ENCODE data around the gene HOXA13. TPM values are rescaled to one million over a fixed set of nuclear protein-coding genes. Genes with fewer than 3 reads are reported as not detected.
A peak's percentile ranks its signal among the peaks of the same experiment; 100 is the strongest.

HOXA13 gene
- total RNA-seq, 2 donors from 2014 or later = not detected

DNA sequence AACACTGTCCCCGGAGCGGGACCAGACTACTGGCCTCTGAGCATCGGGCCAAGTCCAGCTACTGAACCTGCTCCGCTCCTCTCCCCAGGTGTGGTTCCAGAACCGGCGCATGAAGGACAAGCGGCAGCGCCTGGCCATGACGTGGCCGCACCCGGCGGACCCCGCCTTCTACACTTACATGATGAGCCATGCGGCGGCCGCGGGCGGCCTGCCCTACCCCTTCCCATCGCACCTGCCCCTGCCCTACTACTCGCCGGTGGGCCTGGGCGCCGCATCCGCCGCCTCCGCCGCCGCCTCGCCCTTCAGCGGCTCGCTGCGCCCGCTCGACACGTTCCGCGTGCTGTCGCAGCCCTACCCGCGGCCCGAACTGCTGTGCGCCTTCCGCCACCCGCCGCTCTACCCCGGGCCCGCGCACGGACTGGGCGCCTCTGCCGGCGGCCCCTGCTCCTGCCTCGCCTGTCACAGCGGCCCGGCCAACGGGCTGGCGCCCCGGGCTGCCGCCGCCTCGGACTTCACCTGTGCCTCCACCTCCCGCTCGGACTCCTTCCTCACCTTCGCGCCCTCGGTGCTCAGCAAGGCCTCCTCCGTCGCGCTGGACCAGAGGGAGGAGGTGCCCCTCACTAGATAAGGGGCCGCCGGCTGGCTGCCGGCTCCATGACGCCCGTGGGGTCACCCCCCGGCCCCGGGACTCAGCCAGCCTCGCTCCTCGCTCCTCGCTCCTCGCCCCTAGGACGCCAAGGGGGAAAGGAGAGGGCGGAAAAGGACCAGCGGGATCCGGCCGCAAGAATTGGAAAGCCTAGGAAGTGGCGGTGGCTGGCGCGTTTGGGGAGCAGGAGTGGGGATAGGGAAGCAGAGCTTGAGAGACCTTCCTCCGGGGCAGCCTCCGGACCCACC is 46.2 kb upstream of the HOXA13 start:
- Histone ChIP-seq H3K27me3 (peaks cover 69 to 89% of the 10 kb centered on the region in 2 donors), H3K36me3 (no peaks in the 10 kb centered on the region), H3K4me1 (peaks cover 0 to 40% of the 10 kb centered on the region in 2 donors), H3K9me3 (no peaks in the 10 kb centered on the region), H3K27ac (no peak overlapping the region), H3K4me3 (peak overlapping the region in 1 of 2 donors; percentile 29)
- no peak for DNase-seq (ENCODE audit: low spot score)
- TF ChIP-seq, protein P1, sequence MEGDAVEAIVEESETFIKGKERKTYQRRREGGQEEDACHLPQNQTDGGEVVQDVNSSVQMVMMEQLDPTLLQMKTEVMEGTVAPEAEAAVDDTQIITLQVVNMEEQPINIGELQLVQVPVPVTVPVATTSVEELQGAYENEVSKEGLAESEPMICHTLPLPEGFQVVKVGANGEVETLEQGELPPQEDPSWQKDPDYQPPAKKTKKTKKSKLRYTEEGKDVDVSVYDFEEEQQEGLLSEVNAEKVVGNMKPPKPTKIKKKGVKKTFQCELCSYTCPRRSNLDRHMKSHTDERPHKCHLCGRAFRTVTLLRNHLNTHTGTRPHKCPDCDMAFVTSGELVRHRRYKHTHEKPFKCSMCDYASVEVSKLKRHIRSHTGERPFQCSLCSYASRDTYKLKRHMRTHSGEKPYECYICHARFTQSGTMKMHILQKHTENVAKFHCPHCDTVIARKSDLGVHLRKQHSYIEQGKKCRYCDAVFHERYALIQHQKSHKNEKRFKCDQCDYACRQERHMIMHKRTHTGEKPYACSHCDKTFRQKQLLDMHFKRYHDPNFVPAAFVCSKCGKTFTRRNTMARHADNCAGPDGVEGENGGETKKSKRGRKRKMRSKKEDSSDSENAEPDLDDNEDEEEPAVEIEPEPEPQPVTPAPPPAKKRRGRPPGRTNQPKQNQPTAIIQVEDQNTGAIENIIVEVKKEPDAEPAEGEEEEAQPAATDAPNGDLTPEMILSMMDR (IDR thresholded peaks at IDR 0.05) = no peak

DNA sequence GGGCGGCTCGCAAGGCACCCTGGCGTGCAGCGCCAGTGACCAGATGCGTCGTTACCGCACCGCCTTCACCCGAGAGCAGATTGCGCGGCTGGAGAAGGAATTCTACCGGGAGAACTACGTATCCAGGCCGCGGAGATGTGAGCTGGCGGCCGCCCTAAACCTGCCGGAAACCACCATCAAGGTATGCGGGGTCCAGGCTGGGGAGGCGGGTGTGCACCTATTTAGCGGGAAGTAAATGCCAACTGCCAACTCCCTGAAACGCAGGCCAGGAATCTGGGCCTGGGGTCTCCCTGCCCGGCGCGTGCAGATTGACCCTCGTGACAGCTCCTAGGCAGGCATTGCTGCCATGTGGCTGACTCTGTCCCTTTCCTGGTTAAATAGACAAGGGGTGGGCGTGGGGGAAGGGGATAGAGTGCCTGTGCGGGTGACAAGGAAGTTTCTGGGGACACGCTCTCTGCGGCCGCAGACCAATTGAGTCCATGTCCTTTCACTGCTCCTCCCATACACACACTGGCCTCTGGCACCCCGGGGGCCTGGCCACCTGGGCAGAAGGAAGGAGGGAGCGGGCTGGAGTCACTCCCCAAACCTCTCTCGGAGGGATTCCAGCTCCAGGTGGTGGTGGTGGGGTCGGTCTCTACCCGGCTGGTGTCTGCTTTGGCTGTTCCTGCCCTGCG is 45.4 kb upstream of the HOXA13 start:
- Histone ChIP-seq H3K27me3 (peaks cover 67 to 89% of the 10 kb centered on the region in 2 donors), H3K4me1 (peaks cover 0 to 39% of the 10 kb centered on the region in 2 donors), H3K9me3 (no peaks in the 10 kb centered on the region), H3K27ac (no peak overlapping the region), H3K4me3 (peak overlapping the region in 1 of 2 donors; percentile 29), H3K36me3 (no peaks in the 10 kb centered on the region)
- TF ChIP-seq, protein P1 (IDR thresholded peaks at IDR 0.05) = no peak
- no peak for DNase-seq (ENCODE audit: low spot score)

DNA sequence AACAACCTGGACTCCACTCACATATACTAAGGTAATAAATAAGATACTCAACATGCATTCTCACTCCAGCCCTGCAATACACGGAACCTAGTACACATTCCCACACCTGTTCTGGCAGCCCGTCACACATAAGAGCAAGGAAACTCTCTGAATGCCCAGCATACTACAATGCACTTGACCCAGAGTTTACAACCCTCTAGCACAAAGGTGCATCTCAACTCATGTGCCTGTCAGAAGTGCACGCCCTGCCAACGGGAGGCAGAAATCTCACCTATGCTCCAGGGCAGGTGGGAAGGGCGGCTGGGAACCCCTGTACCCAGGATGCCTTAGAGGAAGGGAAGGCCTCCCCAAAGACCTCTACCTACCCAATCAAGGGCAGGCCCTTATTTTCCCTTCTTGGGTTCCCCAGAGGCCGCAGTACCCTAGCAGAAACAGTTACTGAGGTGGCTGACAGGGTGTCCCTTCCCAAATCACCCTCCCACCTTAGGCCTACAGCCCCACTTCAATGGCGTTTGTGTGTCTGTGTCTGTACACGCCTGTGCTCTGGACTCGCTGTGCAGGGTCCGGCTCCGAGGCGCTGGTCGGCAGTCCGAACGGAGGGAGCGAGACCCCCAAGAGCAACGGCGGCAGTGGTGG is 44.7 kb upstream of the HOXA13 start:
- no peak overlapping the region for H3K4me3 ChIP-seq
- no peaks in the 10 kb centered on the region for H3K9me3 ChIP-seq
- peaks cover 65 to 88% of the 10 kb centered on the region in 2 donors for H3K27me3 ChIP-seq
- no peaks in the 10 kb centered on the region for H3K36me3 ChIP-seq
- TF ChIP-seq, protein P1 (IDR thresholded peaks at IDR 0.05) = no peak
- H3K27ac ChIP-seq = no peak overlapping the region
- peaks cover 0 to 46% of the 10 kb centered on the region in 2 donors for H3K4me1 ChIP-seq
- DNase-seq (ENCODE audit: low spot score) = no peak

DNA sequence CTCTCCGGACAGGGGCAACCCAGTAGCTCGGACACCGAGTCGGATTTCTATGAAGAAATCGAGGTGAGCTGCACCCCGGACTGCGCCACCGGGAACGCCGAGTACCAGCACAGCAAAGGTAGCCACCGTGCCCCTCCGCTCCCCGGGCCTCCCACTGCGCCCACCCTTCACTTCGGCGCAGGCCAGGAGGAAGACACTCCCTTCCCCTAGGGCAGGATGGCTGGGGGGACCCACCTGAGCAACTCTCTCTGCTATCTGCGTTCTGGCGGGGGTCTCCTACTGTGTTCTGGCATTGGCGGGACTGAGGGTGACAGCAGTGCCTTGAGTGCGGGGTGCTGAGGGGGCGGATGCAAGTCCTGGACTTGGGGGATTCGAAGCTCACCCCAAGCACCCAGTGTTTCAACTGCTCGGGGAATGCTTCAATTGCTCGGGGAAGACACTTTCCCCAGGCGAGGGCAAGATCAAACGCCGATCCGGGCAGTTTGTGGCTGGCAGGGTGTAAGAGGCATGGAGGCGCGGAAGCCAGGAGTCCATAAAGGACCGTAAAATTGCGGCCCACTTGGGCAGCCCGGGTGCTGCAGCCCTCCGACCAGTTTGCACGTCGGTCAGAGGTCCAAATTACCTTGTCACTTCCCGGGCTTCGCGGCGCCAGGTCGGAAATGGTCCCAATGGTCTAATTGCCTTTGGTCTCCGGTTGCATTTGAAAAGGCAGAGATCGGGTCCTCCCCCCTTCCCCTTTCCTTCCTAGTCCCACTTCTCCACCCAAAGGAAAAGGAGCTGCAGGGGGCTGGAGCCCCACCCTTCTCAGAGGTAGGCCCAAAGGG is 43.7 kb upstream of the HOXA13 start:
- no peak for DNase-seq (ENCODE audit: low spot score)
- H3K4me1 ChIP-seq = peaks cover 0 to 52% of the 10 kb centered on the region in 2 donors
- H3K4me3 ChIP-seq = peak overlapping the region in 1 of 2 donors; percentile 10
- H3K36me3 ChIP-seq = no peaks in the 10 kb centered on the region
- no peak overlapping the region for H3K27ac ChIP-seq
- H3K27me3 ChIP-seq = peaks cover 64 to 97% of the 10 kb centered on the region in 2 donors
- TF ChIP-seq, protein P1 (IDR thresholded peaks at IDR 0.05) = no peak
- no peaks in the 10 kb centered on the region for H3K9me3 ChIP-seq

Data from right atrium auricular region (tissue), 2 donors.